Measurements from ENCODE around the gene CYS1. TPM values are rescaled to one million over a fixed set of nuclear protein-coding genes. Genes with fewer than 3 reads are reported as not detected.
A peak's percentile ranks its signal among the peaks of the same experiment; 100 is the strongest.

Gene CYS1
- total RNA-seq, 2 experiments from 2014 or later = 0.68 TPM; not detected in 1

DNA sequence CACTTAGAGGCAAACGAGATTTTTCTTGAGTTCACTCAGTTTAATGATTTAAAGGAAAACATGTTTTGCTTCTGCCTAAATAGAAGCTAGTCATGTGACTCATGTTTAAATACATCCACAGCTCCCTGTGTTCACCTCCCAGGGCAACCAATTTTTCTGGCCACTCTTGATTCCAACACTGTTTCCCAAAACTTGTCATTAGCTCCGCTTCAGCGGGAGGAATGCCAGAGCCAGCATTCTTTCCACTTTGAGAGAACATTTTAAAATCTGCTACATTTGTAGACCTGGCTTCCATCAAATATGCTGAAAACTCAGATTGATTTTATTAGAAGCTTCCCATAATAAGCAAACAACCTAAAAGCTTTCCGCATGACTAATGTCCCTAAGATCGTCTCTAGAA, 2.8 kb upstream of the CYS1 start:
- ChIA-PET CTCF (ENCODE audit: unreplicated experiment) (interaction anchor here (0.6 to 2.2 kb wide), 5 partner anchors 10 to 35 kb away, joined by 3 to 11 read pairs (median 7); no protein-coding TSS in a partner anchor), POLR2A (interaction anchor here (0.8 to 1.9 kb wide), 10 partner anchors 9 to 47 kb away, joined by 3 to 9 read pairs (median 4); no protein-coding TSS in a partner anchor)
- peak overlapping the region; percentile 9; the same call in 1 of the 2 replicates for H2AFZ ChIP-seq (ENCODE audit: low read length)
- intact Hi-C loops (cut with micrococcal nuclease; ENCODE audit: unreplicated experiment) = no loop called here
- H3K9me3 ChIP-seq (ENCODE audit: low read length) = no peaks in the 10 kb centered on the region
- H3K27ac ChIP-seq (ENCODE audit: low read depth, low read length, poor library complexity, severe bottlenecking) = peak overlapping the region; percentile 72
- H4K20me1 ChIP-seq (ENCODE audit: insufficient read depth, low read length) = no peaks in the 10 kb centered on the region
- no peaks in the 10 kb centered on the region for H3K36me3 ChIP-seq (ENCODE audit: insufficient read depth, low read length)
- H3K4me1 ChIP-seq (ENCODE audit: insufficient read depth, low read length, poor library complexity, severe bottlenecking) = peaks cover 53% of the 10 kb centered on the region
- H3K4me3 ChIP-seq (ENCODE audit: low read depth, low read length, poor library complexity, severe bottlenecking) = peak overlapping the region; percentile 43
- TF ChIP-seq, protein P1, sequence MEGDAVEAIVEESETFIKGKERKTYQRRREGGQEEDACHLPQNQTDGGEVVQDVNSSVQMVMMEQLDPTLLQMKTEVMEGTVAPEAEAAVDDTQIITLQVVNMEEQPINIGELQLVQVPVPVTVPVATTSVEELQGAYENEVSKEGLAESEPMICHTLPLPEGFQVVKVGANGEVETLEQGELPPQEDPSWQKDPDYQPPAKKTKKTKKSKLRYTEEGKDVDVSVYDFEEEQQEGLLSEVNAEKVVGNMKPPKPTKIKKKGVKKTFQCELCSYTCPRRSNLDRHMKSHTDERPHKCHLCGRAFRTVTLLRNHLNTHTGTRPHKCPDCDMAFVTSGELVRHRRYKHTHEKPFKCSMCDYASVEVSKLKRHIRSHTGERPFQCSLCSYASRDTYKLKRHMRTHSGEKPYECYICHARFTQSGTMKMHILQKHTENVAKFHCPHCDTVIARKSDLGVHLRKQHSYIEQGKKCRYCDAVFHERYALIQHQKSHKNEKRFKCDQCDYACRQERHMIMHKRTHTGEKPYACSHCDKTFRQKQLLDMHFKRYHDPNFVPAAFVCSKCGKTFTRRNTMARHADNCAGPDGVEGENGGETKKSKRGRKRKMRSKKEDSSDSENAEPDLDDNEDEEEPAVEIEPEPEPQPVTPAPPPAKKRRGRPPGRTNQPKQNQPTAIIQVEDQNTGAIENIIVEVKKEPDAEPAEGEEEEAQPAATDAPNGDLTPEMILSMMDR (conservative IDR thresholded peaks at IDR 0.05; ENCODE audit: low read length) = no peak
- TF ChIP-seq EZH2phosphoT487 (IDR thresholded peaks at IDR 0.05; ENCODE audit: borderline replicate concordance, low read depth, low read length) = no peak
- H3K4me2 ChIP-seq (ENCODE audit: low read length) = peak overlapping the region; percentile 57
- no peaks in the 10 kb centered on the region for H3K9me2 ChIP-seq (ENCODE audit: insufficient read depth, low read length)
- no peaks in the 10 kb centered on the region for H3K79me2 ChIP-seq (ENCODE audit: insufficient read depth, low read depth, low read length)
- DNase-seq (ENCODE audit: low spot score) = no peak
- no TSS peak for BruUV-seq (replicated peaks)

DNA sequence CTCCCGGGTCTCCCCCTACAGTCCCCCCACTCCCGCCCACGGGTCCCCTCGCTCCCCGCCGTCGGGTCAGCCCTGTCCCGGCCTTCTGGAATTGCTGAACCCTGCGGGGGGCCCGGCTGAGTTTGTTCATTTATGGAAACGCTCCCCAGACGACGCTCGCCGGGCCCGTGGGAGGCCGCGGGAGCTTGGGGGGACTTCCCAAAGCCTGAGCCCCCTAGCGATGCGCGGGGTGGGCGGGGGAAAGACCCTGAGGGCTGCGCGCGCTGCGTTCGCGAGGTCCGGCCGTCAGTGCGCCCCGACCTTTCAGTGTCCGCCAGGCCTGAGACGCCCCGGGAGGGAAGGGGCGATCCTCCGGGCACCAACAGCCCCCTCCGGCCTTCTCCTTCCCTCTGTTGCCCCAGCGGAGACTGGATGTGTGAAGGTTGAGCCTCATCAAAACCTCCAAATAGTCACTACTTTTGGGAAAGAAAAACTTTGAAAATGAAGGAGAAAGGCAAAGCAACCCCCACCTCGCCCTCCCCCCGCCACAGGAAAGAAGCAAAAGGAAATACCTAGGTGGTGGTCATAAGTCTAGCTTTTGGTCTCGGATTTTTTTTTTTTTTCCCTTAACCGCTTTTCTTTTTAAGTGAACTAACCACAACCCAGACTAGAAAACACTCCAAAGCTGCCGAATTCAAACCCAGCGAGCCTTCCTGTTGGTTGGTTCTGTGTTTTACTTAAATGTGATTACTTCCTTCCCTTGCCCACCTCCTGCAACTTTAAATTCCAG, 509 bp upstream of the CYS1 start:
- Histone ChIP-seq H3K4me3 (ENCODE audit: low read depth, low read length, poor library complexity, severe bottlenecking) (peak overlapping the region; percentile 51), H3K36me3 (ENCODE audit: insufficient read depth, low read length) (no peaks in the 10 kb centered on the region), H2AFZ (ENCODE audit: low read length) (peak overlapping the region; percentile 56; the same call in 1 of the 2 replicates), H3K27ac (ENCODE audit: low read depth, low read length, poor library complexity, severe bottlenecking) (peak overlapping the region; percentile 13), H4K20me1 (ENCODE audit: insufficient read depth, low read length) (no peaks in the 10 kb centered on the region), H3K4me1 (ENCODE audit: insufficient read depth, low read length, poor library complexity, severe bottlenecking) (peaks cover 55% of the 10 kb centered on the region), H3K9me2 (ENCODE audit: insufficient read depth, low read length) (no peaks in the 10 kb centered on the region), H3K9me3 (ENCODE audit: low read length) (no peaks in the 10 kb centered on the region), H3K4me2 (ENCODE audit: low read length) (peak overlapping the region; percentile 57), H3K79me2 (ENCODE audit: insufficient read depth, low read depth, low read length) (no peaks in the 10 kb centered on the region)
- peak; percentile 37 for DNase-seq (ENCODE audit: low spot score)
- TF ChIP-seq EZH2phosphoT487 (IDR thresholded peaks at IDR 0.05; ENCODE audit: borderline replicate concordance, low read depth, low read length) = no peak
- TF ChIP-seq, protein P1 (conservative IDR thresholded peaks at IDR 0.05; ENCODE audit: low read length) = no peak
- intact Hi-C loops (cut with micrococcal nuclease; ENCODE audit: unreplicated experiment) = no loop called here
- ChIA-PET POLR2A (interaction anchor here (0.7 to 0.9 kb wide), 2 partner anchors 20 to 41 kb away, joined by 3 to 5 read pairs; no protein-coding TSS in a partner anchor), CTCF (ENCODE audit: unreplicated experiment) (interaction anchor here (0.6 kb wide), 1 partner anchor 14 kb away, joined by 3 read pairs; no protein-coding TSS in a partner anchor)
- no TSS peak for BruUV-seq (replicated peaks)
